Esophagus squamous epithelium (tissue), 5 donors: ENCODE measurements around the gene THAP2. TPM values are rescaled to one million over a fixed set of nuclear protein-coding genes. Genes with fewer than 3 reads are reported as not detected.
"Not testable (repeated sequence)": the region's sequence is repeated elsewhere in the genome, so short reads cannot be mapped to it uniquely, and the experiment has no call there.

Experiments used
- DNase-seq: peaks from one replicate; lab custom pipeline; 2025; lab: John Stamatoyannopoulos, UW
- H3K27ac ChIP-seq, 4 donors: fragments of 200-600 bp; sonication (generic); one replicate each; pipeline ENCODE4 v1.5.1; 2016 to 2019; ENCODE audit warnings: mild to moderate bottlenecking in 1 of 4
- H3K27me3 ChIP-seq, 4 donors: fragments of 200-600 bp; sonication (generic); 1 replicate in 3 of 4; 2 replicates in 1 of 4; pipeline versions ENCODE4 v1.5.1 to v1.6.0; 2017 to 2021; ENCODE audit warnings: antibody characterized with exemption in 1 of 4
- H3K36me3 ChIP-seq, 3 donors: fragments of 200-600 bp; sonication (generic); one replicate each; pipeline ENCODE4 v1.5.1; 2016 to 2019
- H3K4me1 ChIP-seq, 3 donors: fragments of 200-600 bp; sonication (generic); one replicate each; pipeline ENCODE4 v1.5.1; 2017 to 2019
- H3K4me3 ChIP-seq, 4 donors: fragments of 200-600 bp; sonication (generic); 1 replicate in 3 of 4; 2 replicates in 1 of 4; pipeline ENCODE4 v1.5.1; 2016 to 2019; ENCODE audit warnings: mild to moderate bottlenecking in 2 of 4, moderate library complexity in 1 of 4
- H3K9me3 ChIP-seq, 3 donors: fragments of 200-600 bp; sonication (generic); one replicate each; pipeline ENCODE4 v1.5.1; 2016 to 2019
- POLR2A ChIP-seq, 4 donors: fragments of 450-650 bp; IDR thresholded peaks; one replicate each; pipeline ENCODE4 v1.6.1; 2017; ENCODE audit warnings: antibody characterized with exemption in 4 of 4, mild to moderate bottlenecking in 4 of 4, moderate library complexity in 3 of 4
- WGBS, 2 donors: methylation state at CpG; one replicate each; pipeline ENCODE4 v1.1.5; 2018; 5-methylcytosine and 5-hydroxymethylcytosine counted together
- intact Hi-C: fragments of 100-400 bp; cut with DNase I; formaldehyde crosslinking; loops from one replicate; pipeline ENCODE4 v1.15.0; 2022
- total RNA-seq, 4 donors: library from RNA; depleted of rRNA; stranded (reverse); fragments of >200 nt; gene quantifications; one replicate each; pipeline ENCODE4 v1.1.0, GENCODE V29; 2016
- TF ChIP-seq, protein P1 (sequence below), 6 experiments: fragments of 450-650 bp in 4 of 6; fragments of 200-600 bp in 2 of 6; sonication (generic) in 2 of 6; IDR thresholded peaks; one replicate each; pipeline ENCODE4 v1.5.1; 2016 to 2019; ENCODE audit warnings: antibody characterized with exemption in 6 of 6, mild to moderate bottlenecking in 4 of 6, moderate library complexity in 4 of 6
- donor health status: DM: yes; HTN: yes; CAD: no.

Gene THAP2
- total RNA-seq, 4 donors from 2014 or later: 4.8 to 11.3 (median 6.0) TPM

- no peaks in the 10 kb centered on the region for H3K27me3 ChIP-seq
- WGBS, 2 donors: 71 to 88% methylated on average over 1 of the region's 1 CpG
- intact Hi-C loops: no loop called here
- no peak for DNase-seq
- no peak for TF ChIP-seq POLR2A (IDR thresholded peaks at IDR 0.05)
- H3K4me3 ChIP-seq: no peak overlapping the region
- H3K27ac ChIP-seq: peak overlapping the region; percentile 81 to 84 (median 82)
- peaks cover 0 to 65% (median 26%) of the 10 kb centered on the region in 3 donors for H3K4me1 ChIP-seq
- no peaks in the 10 kb centered on the region for H3K9me3 ChIP-seq
- H3K36me3 ChIP-seq: peaks cover 0 to 32% (median 11%) of the 10 kb centered on the region in 3 donors
Observed at GRCh38 chr12:71694099-71694820, 30.2 kb downstream of the THAP2 start.

DNA sequence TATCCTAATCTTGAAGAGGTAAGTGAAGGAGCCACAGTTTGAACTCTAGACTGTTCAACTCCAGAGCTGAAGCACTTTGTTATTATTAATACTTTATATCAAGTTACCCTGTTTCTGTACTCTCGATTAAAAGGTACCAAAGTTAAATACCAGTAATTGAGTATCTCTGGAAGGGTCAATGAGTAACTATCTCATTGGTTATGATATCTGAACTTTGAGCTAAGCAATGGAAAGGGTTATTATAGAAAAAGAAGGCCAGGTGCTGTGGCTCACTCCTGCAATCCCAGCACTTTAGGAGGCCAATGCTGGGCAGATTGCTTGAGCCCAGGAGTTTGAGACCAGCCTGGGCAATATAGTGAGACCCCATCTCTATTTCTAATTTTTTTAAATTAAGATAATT is 31.7 kb downstream of the THAP2 start:
- intact Hi-C loops: no loop called here
- TF ChIP-seq, protein P1, sequence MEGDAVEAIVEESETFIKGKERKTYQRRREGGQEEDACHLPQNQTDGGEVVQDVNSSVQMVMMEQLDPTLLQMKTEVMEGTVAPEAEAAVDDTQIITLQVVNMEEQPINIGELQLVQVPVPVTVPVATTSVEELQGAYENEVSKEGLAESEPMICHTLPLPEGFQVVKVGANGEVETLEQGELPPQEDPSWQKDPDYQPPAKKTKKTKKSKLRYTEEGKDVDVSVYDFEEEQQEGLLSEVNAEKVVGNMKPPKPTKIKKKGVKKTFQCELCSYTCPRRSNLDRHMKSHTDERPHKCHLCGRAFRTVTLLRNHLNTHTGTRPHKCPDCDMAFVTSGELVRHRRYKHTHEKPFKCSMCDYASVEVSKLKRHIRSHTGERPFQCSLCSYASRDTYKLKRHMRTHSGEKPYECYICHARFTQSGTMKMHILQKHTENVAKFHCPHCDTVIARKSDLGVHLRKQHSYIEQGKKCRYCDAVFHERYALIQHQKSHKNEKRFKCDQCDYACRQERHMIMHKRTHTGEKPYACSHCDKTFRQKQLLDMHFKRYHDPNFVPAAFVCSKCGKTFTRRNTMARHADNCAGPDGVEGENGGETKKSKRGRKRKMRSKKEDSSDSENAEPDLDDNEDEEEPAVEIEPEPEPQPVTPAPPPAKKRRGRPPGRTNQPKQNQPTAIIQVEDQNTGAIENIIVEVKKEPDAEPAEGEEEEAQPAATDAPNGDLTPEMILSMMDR (IDR thresholded peaks at IDR 0.05): no peak
- TF ChIP-seq POLR2A (IDR thresholded peaks at IDR 0.05): no peak
- no peaks in the 10 kb centered on the region for H3K9me3 ChIP-seq
- H3K27me3 ChIP-seq: no peaks in the 10 kb centered on the region
- peaks cover 0 to 47% (median 27%) of the 10 kb centered on the region in 3 donors for H3K36me3 ChIP-seq
- H3K27ac ChIP-seq: no peak overlapping the region
- H3K4me1 ChIP-seq: peaks cover 0 to 50% (median 18%) of the 10 kb centered on the region in 3 donors
- 94 to 100% methylated on average over 1 of the region's 1 CpG for WGBS, 2 donors
- no peak overlapping the region for H3K4me3 ChIP-seq
- DNase-seq: no peak

DNA sequence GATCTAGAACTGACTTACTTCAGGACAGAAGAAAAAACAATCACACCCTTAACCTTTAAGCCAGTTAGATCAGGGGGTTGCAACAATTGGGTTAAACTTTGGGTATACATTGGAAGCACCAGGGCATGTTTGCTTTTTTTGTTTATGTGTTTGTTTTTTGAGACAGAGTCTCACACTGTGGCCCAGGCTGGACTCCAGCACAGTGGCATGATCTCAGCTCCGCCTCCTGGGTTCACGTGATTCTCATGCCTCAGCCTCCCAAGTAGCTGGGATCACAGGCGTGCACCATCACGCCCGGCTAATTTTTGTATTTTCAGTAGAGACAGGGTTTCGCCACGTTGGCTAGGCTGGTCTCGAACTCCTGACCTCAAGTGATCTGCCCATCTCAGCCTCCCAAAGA is 38.1 kb downstream of the THAP2 start:
- DNase-seq, H3K4me3 ChIP-seq, H3K27me3 ChIP-seq, H3K9me3 ChIP-seq, intact Hi-C loops: not testable (repeated sequence)
- Histone ChIP-seq H3K36me3 (peaks cover 0 to 75% (median 30%) of the 10 kb centered on the region in 3 donors), H3K27ac (peak overlapping the region in 3 of 4 donors; percentile 32 to 51 (median 38)), H3K4me1 (peaks cover 3 to 47% (median 6%) of the 10 kb centered on the region in 3 donors)
- 76 to 80% methylated on average over 1 to 5 of the region's 8 CpGs for WGBS, 2 donors

DNA sequence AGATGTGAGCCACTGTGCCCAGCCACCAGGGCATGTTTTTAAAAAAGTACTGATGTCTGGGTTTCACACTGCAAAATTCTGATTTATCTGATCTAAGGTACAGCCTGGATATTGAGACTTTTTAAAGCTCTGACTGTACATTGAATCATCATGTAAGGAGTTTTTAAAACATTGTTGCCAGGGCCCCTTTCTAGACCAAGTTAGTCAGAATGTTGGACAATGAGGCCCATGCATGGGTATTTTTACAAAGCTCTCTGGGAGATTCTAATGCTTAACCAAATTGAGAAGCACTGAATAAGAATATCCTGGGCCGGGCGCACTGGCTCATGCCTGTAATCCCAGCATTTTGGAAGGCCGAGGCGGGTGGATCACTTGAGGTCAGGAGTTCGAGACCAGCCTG is 38.5 kb downstream of the THAP2 start:
- peaks cover 3 to 51% (median 7%) of the 10 kb centered on the region in 3 donors for H3K4me1 ChIP-seq
- WGBS, 2 donors: 62 to 83% methylated on average over 5 of the region's 5 CpGs
- no peaks in the 10 kb centered on the region for H3K27me3 ChIP-seq
- no peak for DNase-seq
- TF ChIP-seq POLR2A (IDR thresholded peaks at IDR 0.05): no peak
- TF ChIP-seq, protein P1 (IDR thresholded peaks at IDR 0.05): no peak
- H3K27ac ChIP-seq: peak overlapping the region in 3 of 4 donors; percentile 32 to 51 (median 38)
- H3K36me3 ChIP-seq: peaks cover 0 to 74% (median 30%) of the 10 kb centered on the region in 3 donors
- no peak overlapping the region for H3K4me3 ChIP-seq
- intact Hi-C loops: no loop called here
- H3K9me3 ChIP-seq: no peaks in the 10 kb centered on the region

DNA sequence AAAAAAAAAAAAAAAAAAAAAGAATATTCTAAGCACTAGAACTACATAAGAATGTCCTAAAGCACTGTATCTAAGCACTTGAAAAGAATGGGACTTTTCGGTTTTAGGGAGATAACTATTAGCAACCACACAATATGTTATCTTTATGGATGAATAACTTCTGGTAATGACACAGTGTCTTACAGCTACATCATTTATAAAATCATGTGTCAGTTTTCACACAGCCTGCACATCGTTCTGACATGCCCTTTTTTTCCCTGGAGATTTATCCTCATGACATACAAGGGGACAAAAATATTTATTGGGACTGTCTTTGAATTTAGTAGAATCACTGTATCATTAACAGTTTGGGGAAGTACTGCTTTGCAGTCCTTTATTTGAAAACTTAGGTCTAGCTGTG is 39.1 kb downstream of the THAP2 start:
- Histone ChIP-seq H3K27ac (peak overlapping the region in 3 of 4 donors; percentile 38 to 82 (median 74)), H3K4me3 (no peak overlapping the region), H3K4me1 (peaks cover 3 to 57% (median 12%) of the 10 kb centered on the region in 3 donors), H3K36me3 (peaks cover 0 to 68% (median 28%) of the 10 kb centered on the region in 3 donors), H3K9me3 (no peaks in the 10 kb centered on the region), H3K27me3 (no peaks in the 10 kb centered on the region)
- intact Hi-C loops: no loop called here
- WGBS, 2 donors: 23 to 31% methylated on average over 2 of the region's 2 CpGs
- TF ChIP-seq POLR2A (IDR thresholded peaks at IDR 0.05): no peak
- no peak for DNase-seq

- Histone ChIP-seq H3K4me1 (peaks cover 3 to 74% (median 22%) of the 10 kb centered on the region in 3 donors), H3K36me3 (peaks cover 0 to 50% (median 12%) of the 10 kb centered on the region in 3 donors), H3K27ac (peak overlapping the region in 3 of 4 donors; percentile 72 to 82 (median 74)), H3K9me3 (no peaks in the 10 kb centered on the region), H3K4me3 (no peak overlapping the region), H3K27me3 (no peaks in the 10 kb centered on the region)
- DNase-seq: no peak
- 36 to 63% methylated on average over 2 of the region's 2 CpGs for WGBS, 2 donors
- TF ChIP-seq POLR2A (IDR thresholded peaks at IDR 0.05): no peak
- TF ChIP-seq, protein P1 (IDR thresholded peaks at IDR 0.05): no peak
- intact Hi-C loops: no loop called here
Observed at GRCh38 chr12:71704920-71705319, 40.8 kb downstream of the THAP2 start.
